HG02885 (cell line): Measurements from ENCODE around the gene AJAP1.

Experiments
- ATAC-seq: cut with Tn5 transposase; IDR thresholded peaks from one replicate; pipeline ENCODE4 v1.9.1; 2021; ENCODE audit warnings: mild to moderate bottlenecking; ENCODE audit not compliant: unreplicated experiment, poor library complexity

Gene AJAP1

GRCh38 chr1:4630561-4630960, 23.8 kb upstream of the AJAP1 start:
- ATAC-seq, result no peak

GRCh38 chr1:4631321-4631720, 23.1 kb upstream of the AJAP1 start:
- ATAC-seq, result no peak

GRCh38 chr1:4633346-4633745, 21.1 kb upstream of the AJAP1 start:
- no peak for ATAC-seq

DNA sequence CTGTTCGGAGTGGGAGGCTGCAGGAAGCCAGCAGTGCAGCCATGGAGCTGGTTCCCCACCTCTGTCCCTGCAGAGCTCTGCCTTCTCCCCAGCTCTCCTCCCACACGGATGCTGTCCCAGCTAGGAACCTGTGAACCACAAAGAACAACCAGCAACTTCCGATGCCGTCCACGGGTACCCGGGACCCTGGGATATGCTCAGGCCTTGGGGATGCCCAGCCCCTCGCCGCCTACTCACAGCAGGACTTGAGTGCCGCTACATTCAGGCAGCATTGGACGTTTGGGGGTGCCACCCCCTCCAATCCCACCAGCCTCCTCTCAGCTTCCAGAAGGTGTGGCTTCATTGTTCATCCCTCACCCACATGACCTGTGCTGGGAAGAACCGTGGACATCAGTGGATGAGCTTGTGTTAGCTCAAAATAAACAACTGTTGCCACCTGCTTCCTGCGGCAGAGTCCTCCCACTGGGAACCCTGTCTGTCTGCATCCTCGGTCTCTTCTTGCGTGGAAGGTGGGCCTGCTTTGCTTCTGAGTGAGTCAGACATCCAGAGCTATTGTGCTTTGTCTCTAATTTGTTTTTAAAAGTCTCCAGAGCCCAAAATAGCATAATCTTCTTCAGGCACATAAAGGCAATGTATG, 20.1 kb upstream of the AJAP1 start:
- no peak for ATAC-seq

- ATAC-seq, result no peak
Observed at GRCh38 chr1:4634793-4635406, 19.5 kb upstream of the AJAP1 start.

DNA sequence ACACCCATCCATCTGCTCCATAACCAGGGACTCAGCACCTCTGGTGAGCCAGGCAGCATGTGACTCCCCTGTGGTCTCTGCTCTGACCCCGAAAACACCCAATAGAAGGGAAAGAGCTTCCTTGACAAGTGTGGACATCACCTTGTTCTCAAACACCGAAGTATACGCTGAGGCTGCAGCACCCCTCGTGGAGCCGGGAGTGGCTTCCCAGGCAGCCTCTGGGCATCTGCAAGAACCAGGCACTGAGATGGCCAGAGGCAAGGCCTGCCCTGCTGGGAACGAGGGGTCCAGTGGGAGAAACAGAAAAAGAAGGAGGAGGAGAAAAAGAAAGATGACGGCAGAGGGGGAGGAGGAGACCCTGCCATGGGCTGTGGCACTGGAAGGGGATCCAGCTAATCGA, 18.2 kb upstream of the AJAP1 start:
- ATAC-seq, result no peak

DNA sequence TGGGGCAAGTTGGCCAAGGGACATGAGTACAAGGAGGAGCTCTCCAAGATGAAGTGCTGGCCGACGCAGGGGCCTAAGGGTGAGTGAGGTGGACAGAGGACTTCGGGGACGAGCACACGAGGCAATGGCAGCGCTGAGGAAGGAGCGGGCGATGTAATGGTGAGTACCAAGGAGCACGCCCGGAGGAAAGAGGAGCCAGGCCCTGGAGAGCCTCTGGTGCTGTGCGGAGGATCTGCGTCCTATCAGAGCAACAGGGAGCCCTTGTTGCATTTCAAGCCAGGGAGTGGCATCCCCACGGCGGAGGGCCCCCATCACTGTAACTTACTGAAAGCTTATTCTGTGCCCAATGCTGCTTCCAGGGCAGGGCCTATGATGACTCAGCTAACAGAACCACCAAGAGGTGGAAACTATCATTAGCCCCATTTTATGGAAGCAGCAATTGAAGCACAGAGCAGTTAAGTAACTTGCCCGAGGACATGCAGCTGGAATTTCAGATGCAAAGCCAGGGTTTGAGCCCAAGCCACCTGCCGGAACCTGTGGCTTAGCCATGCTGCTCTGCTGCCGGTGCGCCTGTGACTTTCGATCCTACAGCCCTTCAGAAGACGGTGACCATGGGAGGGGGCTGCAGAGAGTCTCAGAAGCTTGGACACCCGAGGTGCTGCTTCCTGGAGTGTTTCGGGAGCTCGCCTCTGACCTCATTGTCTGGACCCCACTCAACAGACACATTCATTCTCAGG, 17.6 kb upstream of the AJAP1 start:
- no peak for ATAC-seq

DNA sequence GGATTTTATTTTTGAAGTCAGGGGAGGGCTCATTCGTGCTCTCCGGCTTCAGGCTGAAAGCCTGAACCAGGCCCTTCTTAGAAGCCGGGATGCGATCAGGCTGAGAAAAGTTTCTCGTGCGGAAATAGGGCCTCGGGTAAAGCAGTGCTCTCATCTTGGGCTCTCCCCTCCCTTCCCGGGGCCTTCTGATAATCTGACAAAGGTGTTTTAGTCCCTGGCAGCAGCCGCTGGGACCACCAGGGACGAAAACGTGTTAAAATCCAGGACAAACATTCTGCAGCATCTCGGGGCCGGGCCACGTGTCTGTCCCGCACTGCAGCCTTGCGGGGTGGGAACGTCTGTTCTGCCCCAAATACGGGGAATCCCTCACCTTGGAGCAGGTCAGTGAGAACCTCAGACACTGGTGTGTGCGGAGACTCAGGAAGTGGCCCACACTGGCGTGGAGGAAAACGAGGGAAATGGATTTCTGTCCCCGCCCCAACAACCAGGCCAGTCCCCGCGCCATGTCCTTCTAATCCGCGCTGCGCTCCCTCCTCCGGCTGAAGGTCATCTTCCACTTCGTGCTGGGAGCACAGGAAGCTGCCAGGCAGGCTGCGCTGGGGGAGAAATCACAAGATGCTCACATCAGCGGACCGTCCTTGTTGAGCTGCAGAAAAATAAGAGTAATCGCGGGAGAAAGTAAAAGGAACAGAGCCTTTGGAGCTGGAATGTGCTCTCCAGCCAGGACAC, 16.6 kb upstream of the AJAP1 start:
- no peak for ATAC-seq

- no peak for ATAC-seq
Observed at GRCh38 chr1:4638345-4638729, 16.1 kb upstream of the AJAP1 start.

DNA sequence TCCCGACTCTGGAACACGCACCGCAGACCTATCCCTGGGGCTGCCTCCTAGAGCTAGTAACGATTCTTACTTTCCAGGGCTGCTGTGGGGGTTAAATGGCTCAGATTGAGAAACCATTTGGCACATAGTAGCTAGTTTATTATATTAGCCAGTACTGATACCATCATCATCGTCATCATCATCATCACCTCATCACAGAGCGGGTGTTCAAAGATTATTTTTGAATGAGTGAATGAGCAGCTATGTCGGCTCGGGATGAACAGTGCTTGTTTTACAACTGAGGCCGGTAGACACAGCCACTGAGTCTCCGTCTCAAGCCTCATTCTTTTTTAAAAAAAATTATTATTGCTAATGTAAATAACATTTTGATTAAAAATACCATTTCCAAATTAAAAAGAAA, 13.5 kb upstream of the AJAP1 start:
- ATAC-seq, result no peak

- ATAC-seq, result no peak
Observed at GRCh38 chr1:4647391-4647790, 7.0 kb upstream of the AJAP1 start.

DNA sequence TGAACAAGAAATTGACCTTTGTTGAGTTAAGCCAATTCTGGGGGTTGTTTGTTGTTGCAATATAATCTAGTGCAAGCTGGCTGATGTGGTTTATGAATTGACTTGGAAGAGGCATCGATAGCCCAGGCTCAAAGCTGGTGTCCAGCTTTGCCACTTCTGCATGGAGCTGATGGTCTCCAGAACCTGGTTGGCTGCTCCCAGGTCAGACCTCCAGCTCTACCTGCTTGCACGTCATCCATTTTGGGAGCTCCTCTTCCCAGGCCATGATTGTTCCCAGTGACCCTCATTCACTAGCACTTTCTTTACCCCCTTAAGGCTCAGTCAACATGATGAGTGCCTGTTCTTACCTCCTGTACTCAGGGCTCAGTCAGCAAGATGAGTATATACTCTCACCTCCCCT, 5.8 kb upstream of the AJAP1 start:
- ATAC-seq, result no peak

GRCh38 chr1:4650481-4650880, 3.9 kb upstream of the AJAP1 start:
- ATAC-seq, result no peak

GRCh38 chr1:4650981-4651380, 3.4 kb upstream of the AJAP1 start:
- ATAC-seq, result no peak

DNA sequence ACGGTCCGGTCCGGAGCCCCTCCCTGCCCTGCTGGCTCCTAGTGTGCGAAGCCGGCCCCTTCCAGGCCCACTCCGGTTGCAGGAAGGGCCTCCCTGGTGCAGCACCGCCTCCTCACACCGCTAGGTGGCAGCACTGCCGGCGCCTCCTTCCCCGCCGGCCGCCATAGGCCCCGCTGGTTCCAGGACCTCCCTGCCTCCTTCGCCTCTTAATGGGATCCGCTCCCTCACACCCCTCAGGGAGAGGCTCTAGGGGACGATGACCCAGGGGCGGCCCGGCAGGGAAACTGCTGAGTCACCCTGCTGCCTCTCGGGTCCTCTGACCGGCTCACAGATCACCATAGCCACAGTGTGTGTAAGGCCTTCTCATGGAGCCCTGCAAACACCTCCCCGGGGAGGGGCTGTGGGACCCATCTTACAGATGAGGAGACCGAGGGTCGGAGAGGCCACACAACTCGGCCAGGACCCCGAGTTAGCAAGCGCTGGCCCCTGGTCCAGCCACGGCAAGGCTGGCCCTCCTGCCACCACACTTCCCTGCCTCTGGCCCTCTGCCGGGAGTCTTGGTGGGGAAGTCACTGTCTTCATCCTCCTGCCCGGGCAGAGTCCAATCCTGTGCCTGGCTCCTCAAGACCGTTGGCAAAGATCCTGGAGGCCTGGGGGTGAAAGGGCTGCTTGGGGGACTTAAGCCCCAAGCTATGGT, 1.6 kb upstream of the AJAP1 start:
- peak; percentile 49 for ATAC-seq

DNA sequence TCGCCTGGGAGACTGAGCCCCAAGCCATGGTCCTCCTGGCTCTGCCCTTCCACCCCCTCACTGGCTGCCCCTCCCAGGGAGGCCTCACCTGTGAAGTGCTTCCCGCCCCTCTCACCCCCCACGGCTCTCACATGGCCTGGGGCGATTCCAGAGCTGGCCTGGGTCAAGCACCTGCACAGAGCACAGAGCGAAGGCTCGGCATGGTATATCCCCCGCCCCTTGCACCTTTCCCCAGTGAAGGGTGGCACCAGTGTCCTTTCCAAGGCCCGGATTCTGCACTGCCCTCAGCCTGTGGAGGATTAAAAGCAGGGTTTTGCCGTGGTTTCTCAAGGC, 1.1 kb upstream of the AJAP1 start:
- ATAC-seq, result no peak

DNA sequence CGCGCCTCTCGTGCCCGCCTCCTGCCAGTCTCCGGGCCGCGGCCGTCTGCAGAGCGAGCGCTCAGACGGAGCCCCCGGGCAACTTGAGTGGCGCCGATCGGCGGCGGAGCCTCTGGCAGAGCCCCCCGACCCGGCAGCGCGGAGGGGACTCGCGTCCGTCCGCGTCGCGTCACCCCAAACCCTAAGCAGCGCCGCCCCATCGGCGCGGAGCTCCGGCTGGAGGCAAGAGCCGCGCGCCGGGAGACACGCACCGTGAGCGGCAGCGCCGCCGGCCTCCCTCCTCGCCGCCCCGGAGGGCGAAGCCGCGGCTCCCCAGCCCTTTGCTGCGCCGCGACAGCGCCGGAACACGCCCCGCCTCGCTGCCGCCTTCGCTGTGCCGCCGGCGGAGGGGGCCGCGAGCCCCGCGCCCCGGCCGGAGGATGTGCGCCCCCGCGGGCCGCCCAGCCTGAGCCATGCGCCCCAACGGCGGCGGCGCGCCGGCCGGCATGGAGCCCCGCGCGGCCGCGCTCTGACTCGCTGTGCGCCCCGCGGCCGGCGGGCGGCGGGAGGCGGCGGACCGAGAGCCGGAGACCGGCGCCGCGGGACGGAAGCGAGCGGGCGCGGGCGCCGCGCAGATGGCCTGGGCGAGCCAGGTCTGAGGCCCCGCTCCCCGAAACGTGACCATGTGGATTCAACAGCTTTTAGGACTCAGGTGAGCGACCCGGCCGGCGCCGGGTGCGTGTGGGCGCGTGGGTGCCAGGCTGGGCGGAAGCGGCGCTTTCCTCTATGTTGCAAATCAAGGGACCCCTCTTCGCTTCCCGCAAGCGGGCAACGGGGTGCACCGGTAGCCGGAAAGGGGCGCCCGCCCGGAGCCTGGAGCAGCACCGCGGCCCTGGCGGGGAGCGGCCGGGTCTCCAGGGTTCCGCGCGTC, 610 bp downstream of the AJAP1 start:
- no peak for ATAC-seq

GRCh38 chr1:4655674-4656532, 1.5 kb downstream of the AJAP1 start:
- no peak for ATAC-seq
